ENCODE data around the gene PLXNA4.

PLXNA4 gene

DNA sequence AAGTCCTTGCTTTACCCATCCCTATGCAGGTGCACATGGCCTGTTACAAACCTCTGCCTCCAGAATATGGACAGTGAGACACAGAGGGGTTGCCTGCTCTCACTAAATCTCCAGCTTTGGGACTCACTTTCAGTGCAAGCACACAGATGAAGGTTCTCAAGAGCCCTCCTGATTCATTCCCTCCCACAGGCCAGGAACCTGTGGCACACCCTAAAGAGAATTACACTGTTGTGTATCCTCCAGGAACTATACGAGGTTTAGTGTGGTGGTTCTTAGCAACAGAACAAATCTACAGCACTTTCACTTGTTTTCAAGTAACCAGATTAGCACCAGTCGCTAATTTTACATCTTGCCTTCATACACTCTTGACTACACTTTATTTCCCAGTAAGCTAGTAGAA, 192.3 kb downstream of the PLXNA4 start:
- Histone ChIP-seq H3K9ac (no peak overlapping the region), H3K4me2 (no peak overlapping the region), H3K36me3 (no peaks in the 10 kb centered on the region), H3K4me3 (no peak overlapping the region), H3K9me3 (replicated peaks in 1 of 11) (no peaks in the 10 kb centered on the region), H3K27ac (no peak overlapping the region), H3K27me3 (no peaks in the 10 kb centered on the region), H3K4me1 (no peaks in the 10 kb centered on the region), H4K20me1 (no peaks in the 10 kb centered on the region)
- TF ChIP-seq Cebpa-rat (IDR thresholded peaks at IDR 0.05) = no peak

DNA sequence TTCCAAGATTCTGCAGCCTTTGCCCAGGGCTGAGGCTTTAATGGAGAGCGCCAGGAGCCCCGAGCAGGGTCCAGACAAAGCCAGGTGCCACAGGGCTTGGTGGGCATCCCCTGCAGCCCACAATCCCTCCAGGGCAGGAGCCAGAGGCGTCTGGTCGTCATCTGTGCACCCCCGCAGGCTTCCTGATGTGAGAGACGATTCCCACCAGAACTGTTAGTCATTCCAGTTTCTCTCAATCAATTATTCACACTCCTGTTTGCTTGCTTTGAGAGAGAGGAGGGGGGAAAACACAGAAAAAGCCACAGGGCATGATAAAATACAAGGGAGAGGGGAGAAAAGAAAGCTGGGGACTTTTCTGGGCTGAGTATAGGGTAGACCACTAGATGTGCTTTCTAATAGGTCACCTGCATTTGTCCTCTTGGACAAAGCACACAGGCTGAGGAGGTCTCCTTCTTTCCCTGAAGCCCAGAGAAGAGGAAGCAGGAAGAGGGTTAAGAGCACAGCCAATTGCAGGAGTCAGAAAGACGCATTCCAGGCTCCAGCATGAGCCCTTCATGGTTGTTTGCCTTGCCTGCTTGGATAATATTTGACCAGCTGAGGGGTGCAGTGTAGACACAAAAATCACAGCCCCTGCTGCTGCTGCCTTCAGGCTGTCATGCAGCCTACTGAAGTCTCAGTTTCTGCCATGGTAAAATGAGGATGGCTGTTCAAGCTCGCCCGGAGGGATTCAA, 194.4 kb downstream of the PLXNA4 start:
- TF ChIP-seq Cebpa-rat (IDR thresholded peaks at IDR 0.05) = no peak
- Histone ChIP-seq H3K9ac (no peak overlapping the region), H3K27me3 (no peaks in the 10 kb centered on the region), H3K4me2 (no peak overlapping the region), H3K27ac (no peak overlapping the region), H3K4me1 (no peaks in the 10 kb centered on the region), H4K20me1 (no peaks in the 10 kb centered on the region), H3K36me3 (no peaks in the 10 kb centered on the region), H3K9me3 (replicated peaks in 1 of 11) (no peaks in the 10 kb centered on the region), H3K4me3 (no peak overlapping the region)

GRCh38 chr7:132380059-132380458, 196.2 kb downstream of the PLXNA4 start:
- H3K9me3 ChIP-seq (replicated peaks in 1 of 11) = no peaks in the 10 kb centered on the region
- no peaks in the 10 kb centered on the region for H4K20me1 ChIP-seq
- H3K27me3 ChIP-seq = no peaks in the 10 kb centered on the region
- H3K27ac ChIP-seq = no peak overlapping the region
- TF ChIP-seq Cebpa-rat (IDR thresholded peaks at IDR 0.05) = no peak
- H3K9ac ChIP-seq = no peak overlapping the region
- no peaks in the 10 kb centered on the region for H3K36me3 ChIP-seq
- H3K4me2 ChIP-seq = no peak overlapping the region
- H3K4me1 ChIP-seq = no peaks in the 10 kb centered on the region
- no peak overlapping the region for H3K4me3 ChIP-seq

DNA sequence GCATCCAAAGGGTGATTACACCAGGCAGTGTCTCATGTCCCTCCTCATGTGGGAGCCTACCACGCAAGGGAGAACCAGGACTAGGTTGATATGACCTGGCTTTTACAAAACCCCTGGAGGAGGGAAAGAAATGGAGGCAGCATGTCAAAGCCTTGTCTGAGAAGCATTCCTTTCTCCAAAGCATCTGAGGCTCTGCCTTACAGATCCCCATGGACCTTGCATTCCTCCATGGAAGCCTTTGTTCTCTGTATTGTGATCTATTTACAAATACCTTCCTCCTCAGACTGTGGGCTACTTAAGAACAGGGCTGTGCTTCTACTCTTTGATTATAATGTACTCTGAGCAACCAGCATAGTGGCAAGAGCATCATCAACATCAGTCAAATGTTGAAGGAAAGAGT, 197.0 kb downstream of the PLXNA4 start:
- no peak overlapping the region for H3K9ac ChIP-seq
- no peak overlapping the region for H3K27ac ChIP-seq
- H3K4me3 ChIP-seq = no peak overlapping the region
- TF ChIP-seq Cebpa-rat (IDR thresholded peaks at IDR 0.05) = no peak
- H3K4me1 ChIP-seq = no peaks in the 10 kb centered on the region
- H3K27me3 ChIP-seq = no peaks in the 10 kb centered on the region
- H3K9me3 ChIP-seq (replicated peaks in 1 of 11) = no peaks in the 10 kb centered on the region
- no peaks in the 10 kb centered on the region for H4K20me1 ChIP-seq
- no peak overlapping the region for H3K4me2 ChIP-seq
- no peaks in the 10 kb centered on the region for H3K36me3 ChIP-seq

- H4K20me1 ChIP-seq = no peaks in the 10 kb centered on the region
- H3K36me3 ChIP-seq = no peaks in the 10 kb centered on the region
- TF ChIP-seq Cebpa-rat (IDR thresholded peaks at IDR 0.05) = no peak
- no peaks in the 10 kb centered on the region for H3K4me1 ChIP-seq
- H3K4me3 ChIP-seq = no peak overlapping the region
- no peaks in the 10 kb centered on the region for H3K9me3 ChIP-seq (replicated peaks in 1 of 11)
- H3K27me3 ChIP-seq = no peaks in the 10 kb centered on the region
- no peak overlapping the region for H3K4me2 ChIP-seq
- no peak overlapping the region for H3K9ac ChIP-seq
- H3K27ac ChIP-seq = no peak overlapping the region
Measured at GRCh38 chr7:132377703-132378584, 198.3 kb downstream of the PLXNA4 start.

DNA sequence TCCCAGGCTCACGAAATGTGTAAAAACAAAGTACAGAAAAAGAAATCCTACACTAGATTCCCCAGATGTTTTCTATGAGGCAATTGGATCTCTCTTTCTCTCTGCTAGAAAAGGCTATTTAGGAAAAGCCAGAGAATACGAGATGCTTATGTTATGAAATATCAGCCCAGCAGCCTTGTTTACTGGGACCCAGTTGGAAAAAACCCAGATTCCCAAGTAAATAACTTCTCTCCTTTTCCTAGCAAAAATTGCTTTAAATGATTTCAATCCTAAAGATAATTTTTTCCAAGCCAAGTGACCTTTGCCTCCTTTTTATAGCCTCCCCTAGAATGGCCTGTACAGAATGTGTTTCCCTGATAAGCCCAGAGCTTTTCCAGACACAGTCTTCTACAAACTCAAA, 199.3 kb downstream of the PLXNA4 start:
- H3K27me3 ChIP-seq = no peaks in the 10 kb centered on the region
- no peaks in the 10 kb centered on the region for H4K20me1 ChIP-seq
- TF ChIP-seq Cebpa-rat (IDR thresholded peaks at IDR 0.05) = no peak
- no peak overlapping the region for H3K9ac ChIP-seq
- H3K36me3 ChIP-seq = no peaks in the 10 kb centered on the region
- H3K27ac ChIP-seq = no peak overlapping the region
- no peaks in the 10 kb centered on the region for H3K9me3 ChIP-seq (replicated peaks in 1 of 11)
- H3K4me1 ChIP-seq = no peaks in the 10 kb centered on the region
- H3K4me3 ChIP-seq = no peak overlapping the region
- no peak overlapping the region for H3K4me2 ChIP-seq

GRCh38 chr7:132376361-132377013, 199.8 kb downstream of the PLXNA4 start:
- Histone ChIP-seq H4K20me1 (no peaks in the 10 kb centered on the region), H3K27ac (no peak overlapping the region), H3K9ac (no peak overlapping the region), H3K4me3 (no peak overlapping the region), H3K4me1 (no peaks in the 10 kb centered on the region), H3K9me3 (replicated peaks in 1 of 11) (no peaks in the 10 kb centered on the region), H3K27me3 (no peaks in the 10 kb centered on the region), H3K36me3 (no peaks in the 10 kb centered on the region), H3K4me2 (no peak overlapping the region)
- TF ChIP-seq Cebpa-rat (IDR thresholded peaks at IDR 0.05) = no peak

- TF ChIP-seq Cebpa-rat (IDR thresholded peaks at IDR 0.05) = no peak
Measured at GRCh38 chr7:132373879-132374278, 202.4 kb downstream of the PLXNA4 start.

DNA sequence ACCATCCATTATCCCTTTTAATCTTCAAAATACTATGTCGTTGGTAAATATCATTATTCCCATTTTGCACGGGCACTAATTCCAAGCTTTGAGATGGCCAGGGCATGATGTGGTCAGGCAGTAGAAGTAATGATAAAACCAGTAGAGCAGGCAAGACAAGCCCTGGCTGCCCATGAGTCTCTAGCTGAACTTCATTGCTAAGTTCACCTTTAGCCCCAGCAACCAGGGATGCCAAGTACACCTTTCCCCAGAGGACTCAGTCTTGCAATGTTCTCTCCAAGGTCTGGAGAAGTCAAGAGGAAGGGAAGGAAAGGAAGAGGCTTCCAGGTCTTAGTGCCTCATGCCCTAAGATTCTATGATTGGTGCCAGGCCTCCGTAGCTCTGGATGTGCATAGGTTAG, 203.2 kb downstream of the PLXNA4 start:
- Histone ChIP-seq H3K4me3 (no peak overlapping the region), H4K20me1 (no peaks in the 10 kb centered on the region), H3K4me2 (no peak overlapping the region), H3K27me3 (no peaks in the 10 kb centered on the region), H3K36me3 (no peaks in the 10 kb centered on the region), H3K4me1 (no peaks in the 10 kb centered on the region), H3K27ac (no peak overlapping the region), H3K9ac (no peak overlapping the region), H3K9me3 (replicated peaks in 1 of 11) (no peaks in the 10 kb centered on the region)
- no peak for TF ChIP-seq Cebpa-rat (IDR thresholded peaks at IDR 0.05)

More at GRCh38 chr7:132373879-132374278, 202.4 kb downstream of the PLXNA4 start:
- Histone ChIP-seq H3K4me3 (no peak overlapping the region), H3K27me3 (no peaks in the 10 kb centered on the region), H3K36me3 (no peaks in the 10 kb centered on the region), H4K20me1 (no peaks in the 10 kb centered on the region), H3K4me2 (no peak overlapping the region), H3K4me1 (no peaks in the 10 kb centered on the region), H3K27ac (no peak overlapping the region), H3K9me3 (replicated peaks in 1 of 11) (no peaks in the 10 kb centered on the region), H3K9ac (no peak overlapping the region)
